ENCODE results near the gene SSTR5.
A peak's percentile ranks its signal among the peaks of the same experiment; 100 is the strongest.

SSTR5 gene

DNA sequence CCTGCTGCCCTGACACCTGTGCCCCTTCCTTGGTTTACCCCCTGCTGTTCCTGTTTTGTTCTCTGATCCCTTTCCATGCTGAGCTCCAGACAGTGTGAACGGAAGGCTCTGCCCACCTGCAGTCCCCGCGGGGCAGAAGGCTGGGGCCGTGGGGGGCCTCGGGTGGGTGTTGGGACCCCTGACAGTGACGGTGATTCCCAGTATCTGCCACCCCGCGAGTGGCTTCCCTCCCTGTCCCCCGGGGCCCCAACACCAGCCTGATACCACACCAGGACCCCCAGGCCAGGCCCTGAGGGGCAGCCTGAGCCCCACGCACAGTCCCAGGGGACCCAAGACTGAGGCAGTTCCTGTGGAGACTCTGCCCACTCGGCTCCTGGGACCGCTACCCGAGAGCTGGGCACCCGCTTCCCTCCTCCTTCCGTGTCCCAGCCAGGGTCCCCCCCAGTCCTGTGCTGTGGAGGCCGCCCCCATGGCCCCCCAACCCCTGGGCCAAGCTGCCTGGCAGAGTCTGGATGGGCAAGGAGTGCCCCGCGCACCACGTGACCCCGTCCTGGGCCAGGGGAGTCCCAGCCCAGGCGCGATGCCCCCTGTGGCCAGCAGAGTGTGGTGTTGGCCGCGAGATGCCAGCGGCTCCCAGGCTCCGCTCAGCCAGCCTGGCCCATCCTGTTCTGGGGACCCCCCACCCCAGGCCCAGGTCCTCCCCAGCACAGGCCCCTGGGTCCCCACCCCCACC lies 33.5 kb downstream of the SSTR5 start:
- TF ChIP-seq POLR2A (IDR thresholded peaks at IDR 0.05; ENCODE audit: low read depth, low read length) (no peak), POLR2AphosphoS5 (IDR thresholded peaks at IDR 0.05; ENCODE audit: low read depth, low read length) (no peak), TAF1 (IDR thresholded peaks at IDR 0.05; ENCODE audit: borderline replicate concordance, low read depth, low read length) (no peak)
- FAIRE-seq (no peak), DNase-seq (ENCODE audit: insufficient read length) (peak; percentile 69)

DNA sequence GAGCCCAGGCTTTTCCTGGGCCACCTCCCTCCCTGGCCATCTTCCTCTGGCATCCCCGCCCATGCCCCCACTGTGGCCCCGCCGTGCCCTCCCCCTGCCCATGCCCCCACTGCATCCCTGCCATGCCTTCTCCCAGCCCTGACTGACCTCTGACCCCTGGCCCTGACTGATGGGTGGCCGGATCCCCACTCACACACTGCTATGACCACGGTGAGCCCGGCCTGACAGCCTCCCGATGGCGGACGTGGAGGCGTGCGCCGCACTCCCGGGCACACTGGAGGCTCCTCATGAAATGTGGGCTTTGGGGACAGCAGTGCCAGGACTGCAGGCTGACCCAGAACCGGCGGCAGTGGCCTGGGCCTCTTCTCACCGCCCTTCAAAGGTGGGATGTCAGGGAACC lies 34.1 kb downstream of the SSTR5 start:
- TF ChIP-seq POLR2AphosphoS5 (IDR thresholded peaks at IDR 0.05; ENCODE audit: low read depth, low read length) (no peak), POLR2A (IDR thresholded peaks at IDR 0.05; ENCODE audit: low read depth, low read length) (no peak), TAF1 (IDR thresholded peaks at IDR 0.05; ENCODE audit: borderline replicate concordance, low read depth, low read length) (no peak)
- FAIRE-seq (no peak), DNase-seq (ENCODE audit: insufficient read length) (no peak)

DNA sequence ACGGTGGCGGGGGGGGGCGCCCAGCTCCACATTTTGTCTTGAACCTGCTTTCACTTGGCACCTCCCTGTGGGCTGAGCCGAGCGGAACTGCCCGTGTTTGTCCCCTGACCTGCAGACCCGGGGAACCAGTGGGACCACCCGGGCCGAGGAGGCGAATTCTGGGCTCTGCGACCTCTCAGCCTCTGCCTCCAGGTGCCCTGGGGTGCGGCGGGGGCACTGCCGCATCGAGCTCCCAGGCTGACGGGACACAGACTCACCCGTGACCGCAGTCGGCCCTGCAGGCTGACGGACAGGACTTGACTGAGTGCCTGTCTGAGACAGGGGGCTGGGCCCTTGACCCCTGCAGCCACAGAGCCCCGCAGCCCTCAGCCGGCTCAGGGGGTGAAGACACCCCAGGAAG lies 34.6 kb downstream of the SSTR5 start:
- TF ChIP-seq POLR2AphosphoS5 (IDR thresholded peaks at IDR 0.05; ENCODE audit: low read depth, low read length) (no peak), POLR2A (IDR thresholded peaks at IDR 0.05; ENCODE audit: low read depth, low read length) (no peak), TAF1 (IDR thresholded peaks at IDR 0.05; ENCODE audit: borderline replicate concordance, low read depth, low read length) (no peak)
- FAIRE-seq = no peak
- no peak for DNase-seq (ENCODE audit: insufficient read length)

DNA sequence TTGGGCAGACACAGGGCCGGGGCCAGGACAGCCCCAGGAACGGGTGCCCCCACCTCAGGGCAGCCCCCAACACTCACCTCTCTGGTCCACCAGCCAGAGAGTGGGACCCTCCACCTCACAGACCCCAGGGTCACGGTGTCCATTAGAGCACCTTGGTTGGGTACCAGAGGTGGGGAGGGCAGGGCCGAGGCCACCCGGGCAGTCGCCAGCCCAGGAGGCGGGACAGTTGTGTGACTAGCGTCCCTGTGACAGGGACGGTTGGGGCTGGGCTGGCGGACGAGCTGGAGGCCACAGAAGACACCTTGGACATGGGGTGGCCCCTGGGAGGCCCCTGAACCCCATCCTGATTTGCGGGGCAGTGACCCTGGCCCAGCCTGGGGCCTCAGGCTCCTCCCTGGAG lies 35.2 kb downstream of the SSTR5 start:
- no peak for TF ChIP-seq POLR2A (IDR thresholded peaks at IDR 0.05; ENCODE audit: low read depth, low read length)
- no peak for TF ChIP-seq TAF1 (IDR thresholded peaks at IDR 0.05; ENCODE audit: borderline replicate concordance, low read depth, low read length)
- no peak for TF ChIP-seq POLR2AphosphoS5 (IDR thresholded peaks at IDR 0.05; ENCODE audit: low read depth, low read length)
- no peak for DNase-seq (ENCODE audit: insufficient read length)
- FAIRE-seq = no peak

DNA sequence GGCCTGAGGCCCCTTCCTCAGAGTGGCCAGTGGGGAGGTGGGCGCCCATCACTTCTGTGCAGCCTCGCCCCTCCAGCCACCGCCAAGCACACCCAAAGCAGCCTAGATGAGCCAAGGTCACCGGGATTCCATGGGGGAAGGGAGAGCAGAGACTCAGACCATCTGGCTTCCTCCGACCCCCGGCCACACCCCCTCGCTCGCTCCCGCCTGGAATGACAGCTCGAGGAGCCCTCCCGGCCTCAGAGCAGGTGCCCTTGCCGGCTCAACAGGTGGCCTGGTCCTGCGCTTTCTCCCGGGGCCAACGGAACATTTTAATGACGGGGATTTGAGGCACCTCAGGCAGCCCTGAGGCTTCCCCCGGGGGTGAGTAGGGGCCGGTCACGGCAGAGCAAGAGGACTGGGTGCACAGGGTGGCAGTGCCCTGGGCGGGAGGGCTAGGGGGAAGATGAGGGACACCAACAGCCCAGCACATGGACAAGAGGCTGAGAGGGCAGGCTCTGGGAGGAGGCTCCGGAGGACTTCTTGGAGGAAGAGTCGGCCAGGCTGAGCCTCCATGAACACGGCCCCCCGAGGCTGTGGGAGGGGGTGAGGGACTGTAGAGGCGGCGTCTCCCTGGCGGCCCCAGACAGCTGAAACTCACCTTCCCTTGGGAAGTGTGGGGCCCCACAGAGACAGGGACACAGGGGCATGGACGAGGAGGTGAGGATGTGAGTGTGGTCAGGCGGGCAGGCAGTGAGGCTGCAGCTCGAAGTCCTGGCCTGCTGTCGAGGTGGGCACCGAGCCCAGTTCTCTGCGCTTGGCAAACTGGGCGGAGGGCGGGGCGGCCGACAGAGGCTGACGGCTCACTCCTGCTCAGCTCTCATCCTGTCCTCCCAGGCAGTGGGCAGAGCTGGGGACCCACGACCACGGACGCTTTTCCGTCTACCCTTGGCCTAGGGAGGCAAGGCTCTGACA lies 36.0 kb downstream of the SSTR5 start:
- TF ChIP-seq TAF1 (IDR thresholded peaks at IDR 0.05; ENCODE audit: borderline replicate concordance, low read depth, low read length) = no peak
- DNase-seq (ENCODE audit: insufficient read length) (no peak), FAIRE-seq (no peak)

DNA sequence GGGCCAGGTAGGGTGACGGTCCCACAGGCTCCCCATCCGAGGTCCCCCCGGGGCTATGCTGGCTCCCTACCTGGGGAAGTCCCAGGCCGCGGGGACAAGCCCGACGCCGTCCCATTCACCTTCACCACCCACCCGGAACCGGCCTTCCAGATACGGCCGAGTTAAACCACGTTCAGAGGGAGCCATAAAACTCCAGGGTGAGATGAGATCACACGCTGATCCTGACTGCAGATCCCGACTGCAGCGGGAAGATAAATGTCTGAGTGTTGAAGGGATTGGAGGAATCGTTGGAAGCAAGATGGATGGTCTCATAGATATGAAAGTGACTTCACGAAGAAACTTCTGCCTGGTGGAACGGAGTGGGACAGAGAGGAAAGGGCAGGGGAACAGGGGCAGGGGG lies 37.1 kb downstream of the SSTR5 start:
- TF ChIP-seq TAF1 (IDR thresholded peaks at IDR 0.05; ENCODE audit: borderline replicate concordance, low read depth, low read length) (no peak), POLR2AphosphoS5 (IDR thresholded peaks at IDR 0.05; ENCODE audit: low read depth, low read length) (no peak), POLR2A (IDR thresholded peaks at IDR 0.05; ENCODE audit: low read depth, low read length) (no peak)
- FAIRE-seq = no peak
- no peak for DNase-seq (ENCODE audit: insufficient read length)

DNA sequence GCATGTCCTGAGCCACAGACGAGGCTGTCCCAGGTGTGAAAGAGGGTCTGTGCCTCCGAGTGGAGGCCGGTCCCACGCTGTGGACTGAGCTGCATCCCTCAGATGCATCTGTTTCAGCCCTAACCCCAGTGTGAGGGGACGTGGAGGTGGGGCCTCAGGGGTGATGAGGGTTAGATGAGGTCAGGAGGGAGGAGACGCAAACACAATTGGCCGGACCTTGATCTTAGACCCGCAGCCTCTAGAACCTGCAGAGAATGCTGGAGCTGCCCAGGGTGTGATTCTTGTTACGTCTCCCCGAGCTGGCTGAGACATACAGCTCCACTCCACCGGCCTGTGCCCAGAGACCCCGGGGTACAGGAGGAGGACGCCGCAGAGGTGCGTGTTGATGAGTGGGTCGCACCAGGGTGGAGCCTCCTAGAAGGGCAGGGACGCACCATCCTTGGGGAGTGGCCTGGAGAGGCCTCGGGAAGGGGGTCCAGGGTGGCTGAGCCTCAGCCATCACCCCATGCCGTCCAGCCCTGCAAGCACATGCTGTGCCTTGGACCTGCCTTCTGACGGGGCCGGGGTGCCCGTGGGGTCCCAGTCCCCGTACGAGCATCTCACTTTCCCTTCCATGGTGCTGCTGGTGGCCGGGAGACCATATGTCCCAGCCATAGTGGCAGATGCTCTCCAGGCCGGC lies 40.1 kb downstream of the SSTR5 start:
- DNase-seq (ENCODE audit: insufficient read length) (no peak), FAIRE-seq (no peak)
- no peak for TF ChIP-seq TAF1 (IDR thresholded peaks at IDR 0.05; ENCODE audit: borderline replicate concordance, low read depth, low read length)
- TF ChIP-seq POLR2A (IDR thresholded peaks at IDR 0.05; ENCODE audit: low read depth, low read length) = no peak
- TF ChIP-seq POLR2AphosphoS5 (IDR thresholded peaks at IDR 0.05; ENCODE audit: low read depth, low read length) = no peak

DNA sequence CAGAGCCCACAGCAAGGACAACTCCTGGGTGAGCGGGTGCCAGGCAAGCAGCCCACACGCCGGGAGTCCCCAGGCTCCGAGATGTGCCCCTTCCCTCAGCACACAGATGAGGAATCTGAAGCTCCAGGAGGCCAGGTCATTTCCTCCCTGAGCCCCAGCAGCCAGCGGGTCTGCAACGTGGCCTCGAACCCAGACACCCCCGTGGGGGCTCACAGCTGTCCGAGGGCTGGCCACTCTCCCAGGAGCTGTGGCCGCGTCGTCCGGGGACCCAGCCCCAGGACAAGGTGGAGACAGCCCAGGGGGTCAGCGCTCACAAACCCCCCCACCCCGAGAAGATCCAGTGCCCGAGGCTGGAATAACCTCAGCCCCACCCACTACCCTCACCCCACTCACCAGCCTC lies 40.9 kb downstream of the SSTR5 start:
- no peak for FAIRE-seq
- DNase-seq (ENCODE audit: insufficient read length) = no peak
- TF ChIP-seq TAF1 (IDR thresholded peaks at IDR 0.05; ENCODE audit: borderline replicate concordance, low read depth, low read length) = no peak
- TF ChIP-seq POLR2AphosphoS5 (IDR thresholded peaks at IDR 0.05; ENCODE audit: low read depth, low read length) = no peak
- no peak for TF ChIP-seq POLR2A (IDR thresholded peaks at IDR 0.05; ENCODE audit: low read depth, low read length)

DNA sequence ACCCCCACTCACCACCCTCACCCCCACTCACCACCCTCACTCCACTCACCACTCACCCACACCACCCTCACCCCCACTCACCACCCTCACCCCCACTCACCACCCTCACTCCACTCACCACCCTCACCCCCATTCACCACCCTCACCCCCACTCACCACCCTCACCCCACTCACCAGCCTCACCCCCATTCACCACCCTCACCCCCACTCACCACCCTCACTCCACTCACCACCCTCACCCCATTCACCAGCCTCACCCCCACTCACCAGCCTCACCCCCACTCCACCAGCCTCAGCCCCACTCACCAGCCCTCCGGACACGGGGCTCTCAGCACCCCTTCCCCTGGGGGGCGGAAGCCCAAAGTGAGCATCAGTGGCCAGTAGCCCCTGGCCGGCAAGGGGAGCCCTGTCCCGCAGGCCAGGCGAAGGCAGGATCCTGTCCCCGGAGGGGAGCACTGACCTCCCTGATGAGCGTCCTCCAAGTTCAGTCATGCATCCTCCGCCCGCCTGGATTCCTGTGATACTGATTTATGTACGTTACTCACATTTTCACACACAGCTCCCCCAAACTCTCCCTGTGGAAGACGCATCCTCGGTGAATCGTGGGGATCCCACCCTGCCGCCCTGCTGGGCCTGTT lies 41.5 kb downstream of the SSTR5 start:
- TF ChIP-seq POLR2AphosphoS5 (IDR thresholded peaks at IDR 0.05; ENCODE audit: low read depth, low read length) = no peak
- no peak for TF ChIP-seq POLR2A (IDR thresholded peaks at IDR 0.05; ENCODE audit: low read depth, low read length)
- no peak for TF ChIP-seq TAF1 (IDR thresholded peaks at IDR 0.05; ENCODE audit: borderline replicate concordance, low read depth, low read length)
- FAIRE-seq = no peak
- DNase-seq (ENCODE audit: insufficient read length) = no peak

DNA sequence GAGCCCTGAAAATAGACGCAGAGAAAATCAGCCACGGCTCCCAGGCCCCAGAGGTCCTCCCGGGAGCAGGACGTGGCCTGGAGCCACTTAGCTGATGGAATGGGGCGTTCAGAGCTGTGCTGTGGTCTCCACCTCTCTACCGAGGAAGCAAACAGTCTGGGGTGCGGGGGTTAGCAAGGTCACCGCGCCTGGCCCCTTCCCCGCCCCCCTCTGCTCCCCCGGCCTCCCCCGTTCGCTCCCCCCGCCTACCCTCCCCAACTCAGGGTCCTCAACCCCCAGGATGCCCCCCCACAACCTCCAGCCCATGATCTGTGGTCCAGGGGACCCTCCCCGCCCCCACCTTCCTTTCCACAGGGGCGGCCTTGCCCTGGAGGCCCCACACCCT lies 44.1 kb downstream of the SSTR5 start:
- DNase-seq (ENCODE audit: insufficient read length) = no peak
- no peak for FAIRE-seq
- TF ChIP-seq POLR2A (IDR thresholded peaks at IDR 0.05; ENCODE audit: low read depth, low read length) = no peak
- TF ChIP-seq TAF1 (IDR thresholded peaks at IDR 0.05; ENCODE audit: borderline replicate concordance, low read depth, low read length) = no peak
- TF ChIP-seq POLR2AphosphoS5 (IDR thresholded peaks at IDR 0.05; ENCODE audit: low read depth, low read length) = no peak
